Ishikawa (cell line): ENCODE measurements around the gene DCTN4.

Source experiments
- CEBPB ChIP-seq: IDR thresholded peaks from 2 replicates; pipeline ENCODE4 v1.6.1; 2012
- CREB1 ChIP-seq: IDR thresholded peaks from 2 replicates; pipeline ENCODE4 v1.6.1; 2012; ENCODE audit warnings: low read depth
- EGR1 ChIP-seq: IDR thresholded peaks from 2 replicates; pipeline ENCODE4 v1.6.1; 2012
- EP300 ChIP-seq: IDR thresholded peaks from 2 replicates; pipeline ENCODE4 v1.6.1; 2012; ENCODE audit warnings: borderline replicate concordance
- FOXM1 ChIP-seq: IDR thresholded peaks from 2 replicates; pipeline ENCODE4 v1.6.1; 2012; ENCODE audit warnings: low read depth, borderline replicate concordance
- MAX ChIP-seq: IDR thresholded peaks from 2 replicates; pipeline ENCODE4 v1.6.1; 2012
- NFIC ChIP-seq: IDR thresholded peaks from 2 replicates; pipeline ENCODE4 v1.6.1; 2012
- RAD21 ChIP-seq: IDR thresholded peaks from 2 replicates; pipeline ENCODE4 v1.6.1; 2012; ENCODE audit warnings: low read depth
- REST ChIP-seq: IDR thresholded peaks from 2 replicates; pipeline ENCODE4 v1.6.1; 2012; ENCODE audit warnings: low read depth, mild to moderate bottlenecking
- TAF1 ChIP-seq: IDR thresholded peaks from 2 replicates; pipeline ENCODE4 v1.6.1; 2012; ENCODE audit warnings: low read depth, mild to moderate bottlenecking
- TCF12 ChIP-seq: IDR thresholded peaks from 2 replicates; pipeline ENCODE4 v1.6.1; 2012; ENCODE audit warnings: low read depth
- TEAD4 ChIP-seq: IDR thresholded peaks from 2 replicates; pipeline ENCODE4 v1.6.1; 2012
- USF1 ChIP-seq: IDR thresholded peaks from 2 replicates; pipeline ENCODE4 v1.6.1; 2012
- YY1 ChIP-seq: IDR thresholded peaks from 2 replicates; pipeline ENCODE4 v1.6.1; 2012; ENCODE audit warnings: low read depth
- ZBTB7A ChIP-seq: IDR thresholded peaks from 2 replicates; pipeline ENCODE4 v1.6.1; 2012; ENCODE audit warnings: low read depth

Gene DCTN4

GRCh38 chr5:150758203-150758530 is 650 bp downstream of the DCTN4 start:
- TF ChIP-seq REST (no peak), EGR1 (no peak), TEAD4 (no peak), USF1 (no peak), MAX (no peak), TAF1 (no peak), FOXM1 (no peak), TCF12 (no peak), YY1 (no peak)

GRCh38 chr5:150757087-150757649 is 1.6 kb downstream of the DCTN4 start:
- TF ChIP-seq EP300 = no peak
- TF ChIP-seq CREB1 = no peak
- TF ChIP-seq FOXM1 = no peak
- TF ChIP-seq YY1 = no peak
- TF ChIP-seq CEBPB = no peak
- TF ChIP-seq TEAD4 = no peak

- TF ChIP-seq YY1 = no peak
- TF ChIP-seq FOXM1 = no peak
- TF ChIP-seq TCF12 = no peak
- TF ChIP-seq REST = no peak
- no peak for TF ChIP-seq USF1
- TF ChIP-seq ZBTB7A = no peak
These were observed 5.0 kb downstream of the DCTN4 start for GRCh38 chr5:150753863-150754262.

GRCh38 chr5:150753463-150753862 is 5.4 kb downstream of the DCTN4 start:
- no peak for TF ChIP-seq NFIC
- TF ChIP-seq USF1 = no peak
- TF ChIP-seq EP300 = no peak
- no peak for TF ChIP-seq EGR1
- TF ChIP-seq TAF1 = no peak
- no peak for TF ChIP-seq CEBPB

GRCh38 chr5:150751096-150751891 is 7.5 kb downstream of the DCTN4 start:
- TF ChIP-seq CEBPB = no peak
- TF ChIP-seq EP300 = no peak
- no peak for TF ChIP-seq ZBTB7A
- no peak for TF ChIP-seq CREB1
- TF ChIP-seq REST = no peak
- TF ChIP-seq USF1 = no peak
- no peak for TF ChIP-seq RAD21
- no peak for TF ChIP-seq YY1
- TF ChIP-seq EGR1 = no peak
- TF ChIP-seq NFIC = no peak
- no peak for TF ChIP-seq FOXM1
- no peak for TF ChIP-seq TAF1
